GM19397 (cell line): ENCODE measurements around the gene GRB2.
"Not testable (repeated sequence)": the region's sequence is repeated elsewhere in the genome, so short reads cannot be mapped to it uniquely, and the experiment has no call there.

Source experiments
- ATAC-seq: cut with Tn5 transposase; IDR thresholded peaks from one replicate; pipeline ENCODE4 v1.9.1; 2021; ENCODE audit warnings: mild to moderate bottlenecking, moderate library complexity; ENCODE audit not compliant: unreplicated experiment

GRB2 gene

GRCh38 chr17:75353176-75353575, 52.3 kb downstream of the GRB2 start:
- ATAC-seq: no peak

- ATAC-seq: no peak
These were observed 53.4 kb downstream of the GRB2 start for GRCh38 chr17:75352079-75352569.

- no peak for ATAC-seq
These were observed 54.8 kb downstream of the GRB2 start for GRCh38 chr17:75350706-75351105.

GRCh38 chr17:75350029-75350428, 55.4 kb downstream of the GRB2 start:
- no peak for ATAC-seq

- ATAC-seq: no peak
These were observed 55.9 kb downstream of the GRB2 start for GRCh38 chr17:75349589-75349988.

GRCh38 chr17:75348386-75349012, 57.0 kb downstream of the GRB2 start:
- no peak for ATAC-seq

- no peak for ATAC-seq
These were observed 58.6 kb downstream of the GRB2 start for GRCh38 chr17:75346906-75347305.

- ATAC-seq: not testable (repeated sequence)
These were observed 59.1 kb downstream of the GRB2 start for GRCh38 chr17:75346368-75346767.

GRCh38 chr17:75345514-75346167, 59.8 kb downstream of the GRB2 start:
- peak; percentile 63 for ATAC-seq

GRCh38 chr17:75344666-75345065, 60.8 kb downstream of the GRB2 start:
- ATAC-seq: no peak

- no peak for ATAC-seq
These were observed 62.5 kb downstream of the GRB2 start for GRCh38 chr17:75342996-75343395.

- no peak for ATAC-seq
These were observed 63.5 kb downstream of the GRB2 start for GRCh38 chr17:75341784-75342486.

GRCh38 chr17:75340631-75341030, 64.8 kb downstream of the GRB2 start:
- no peak for ATAC-seq

GRCh38 chr17:75339971-75340370, 65.5 kb downstream of the GRB2 start:
- ATAC-seq: no peak

- no peak for ATAC-seq
These were observed 67.1 kb downstream of the GRB2 start for GRCh38 chr17:75338335-75338734.

- no peak for ATAC-seq
These were observed 70.2 kb downstream of the GRB2 start for GRCh38 chr17:75335315-75335714.

- no peak for ATAC-seq
These were observed 70.8 kb downstream of the GRB2 start for GRCh38 chr17:75334723-75335122.

GRCh38 chr17:75331671-75332070, 73.8 kb downstream of the GRB2 start:
- no peak for ATAC-seq

- ATAC-seq: no peak
These were observed 77.7 kb downstream of the GRB2 start for GRCh38 chr17:75327757-75328156.

- no peak for ATAC-seq
These were observed 79.1 kb downstream of the GRB2 start for GRCh38 chr17:75326226-75326848.

GRCh38 chr17:75325827-75326225, 79.7 kb downstream of the GRB2 start:
- ATAC-seq: no peak

GRCh38 chr17:75325348-75325747, 80.1 kb downstream of the GRB2 start:
- ATAC-seq: no peak
